Measurements from ENCODE around the gene ANKRD24. TPM values are rescaled to one million over a fixed set of nuclear protein-coding genes. Genes with fewer than 3 reads are reported as not detected.
A peak's percentile ranks its signal among the peaks of the same experiment; 100 is the strongest.

Gene ANKRD24
- polyA plus RNA-seq, 1 donor from 2014 or later: 2.8 TPM

GRCh38 chr19:4184718-4185352 is 2.3 kb downstream of the ANKRD24 start:
- TF ChIP-seq POLR2AphosphoS5 (IDR thresholded peaks at IDR 0.05): no peak
- TF ChIP-seq REST (IDR thresholded peaks at IDR 0.05; ENCODE audit: borderline replicate concordance): no peak
- TF ChIP-seq TAF1 (IDR thresholded peaks at IDR 0.05; ENCODE audit: low read depth): no peak
- no peak for TF ChIP-seq RAD21 (conservative IDR thresholded peaks at IDR 0.05)
- no peak for TF ChIP-seq SMC3 (conservative IDR thresholded peaks at IDR 0.05; ENCODE audit: poor library complexity)
- Histone ChIP-seq H3K4me3 (ENCODE audit: low read length) (no peak overlapping the region), H3K27ac (ENCODE audit: low read length) (no peak overlapping the region), H3K9me2 (ENCODE audit: insufficient read depth, low read length) (no peaks in the 10 kb centered on the region), H3K36me3 (ENCODE audit: insufficient read depth, low read length) (no peaks in the 10 kb centered on the region), H2AFZ (ENCODE audit: low read depth, low read length) (no peak overlapping the region), H3F3A (ENCODE audit: insufficient read depth, low read length, poor library complexity, severe bottlenecking) (no peaks in the 10 kb centered on the region), H3K9me3 (ENCODE audit: low read length) (no peaks in the 10 kb centered on the region), H3K27me3 (ENCODE audit: insufficient read depth, low read depth, low read length) (no peaks in the 10 kb centered on the region), H3K79me2 (replicated peaks; ENCODE audit: insufficient read depth, low read length) (peaks cover 12% of the 10 kb centered on the region), H4K20me1 (ENCODE audit: insufficient read depth) (no peaks in the 10 kb centered on the region), H3K4me2 (ENCODE audit: low read length) (no peak overlapping the region), H3K9ac (ENCODE audit: low read length) (no peak overlapping the region)

GRCh38 chr19:4185413-4186086 is 3.1 kb downstream of the ANKRD24 start:
- Histone ChIP-seq H4K20me1 (ENCODE audit: insufficient read depth) (no peaks in the 10 kb centered on the region), H3K4me3 (ENCODE audit: low read length) (no peak overlapping the region), H3K9me3 (ENCODE audit: low read length) (no peaks in the 10 kb centered on the region), H3F3A (ENCODE audit: insufficient read depth, low read length, poor library complexity, severe bottlenecking) (no peaks in the 10 kb centered on the region), H3K9ac (ENCODE audit: low read length) (no peak overlapping the region), H3K27ac (ENCODE audit: low read length) (no peak overlapping the region), H3K27me3 (ENCODE audit: insufficient read depth, low read depth, low read length) (no peaks in the 10 kb centered on the region), H3K9me2 (ENCODE audit: insufficient read depth, low read length) (no peaks in the 10 kb centered on the region), H3K36me3 (ENCODE audit: insufficient read depth, low read length) (no peaks in the 10 kb centered on the region), H3K4me2 (ENCODE audit: low read length) (no peak overlapping the region), H3K79me2 (replicated peaks; ENCODE audit: insufficient read depth, low read length) (peaks cover 12% of the 10 kb centered on the region), H2AFZ (ENCODE audit: low read depth, low read length) (no peak overlapping the region)
- TF ChIP-seq SMC3 (conservative IDR thresholded peaks at IDR 0.05; ENCODE audit: poor library complexity) (no peak), MXI1 (conservative IDR thresholded peaks at IDR 0.05; ENCODE audit: poor library complexity, severe bottlenecking) (no peak), RAD21 (conservative IDR thresholded peaks at IDR 0.05) (no peak), EZH2 (IDR thresholded peaks at IDR 0.05; ENCODE audit: borderline replicate concordance, insufficient read depth, low read length, poor library complexity, severe bottlenecking) (no peak), POLR2AphosphoS5 (IDR thresholded peaks at IDR 0.05) (no peak)

- Histone ChIP-seq H4K20me1 (ENCODE audit: insufficient read depth) (no peaks in the 10 kb centered on the region), H3K27me3 (ENCODE audit: insufficient read depth, low read depth, low read length) (no peaks in the 10 kb centered on the region), H3K9me3 (ENCODE audit: low read length) (no peaks in the 10 kb centered on the region), H3K36me3 (ENCODE audit: insufficient read depth, low read length) (no peaks in the 10 kb centered on the region), H3K79me2 (replicated peaks; ENCODE audit: insufficient read depth, low read length) (peaks cover 8% of the 10 kb centered on the region), H3K9me2 (ENCODE audit: insufficient read depth, low read length) (no peaks in the 10 kb centered on the region), H3K9ac (ENCODE audit: low read length) (no peak overlapping the region), H2AFZ (ENCODE audit: low read depth, low read length) (no peak overlapping the region), H3K4me2 (ENCODE audit: low read length) (no peak overlapping the region), H3F3A (ENCODE audit: insufficient read depth, low read length, poor library complexity, severe bottlenecking) (no peaks in the 10 kb centered on the region), H3K27ac (ENCODE audit: low read length) (no peak overlapping the region), H3K4me3 (ENCODE audit: low read length) (no peak overlapping the region)
- no peak for TF ChIP-seq REST (IDR thresholded peaks at IDR 0.05; ENCODE audit: borderline replicate concordance)
- TF ChIP-seq TAF1 (IDR thresholded peaks at IDR 0.05; ENCODE audit: low read depth): no peak
- TF ChIP-seq CTCF (IDR thresholded peaks at IDR 0.05; ENCODE audit: poor library complexity, severe bottlenecking): peak; percentile 67
- TF ChIP-seq SMC3 (conservative IDR thresholded peaks at IDR 0.05; ENCODE audit: poor library complexity): peak; percentile 40
- no peak for TF ChIP-seq EP300 (conservative IDR thresholded peaks at IDR 0.05; ENCODE audit: poor library complexity, severe bottlenecking)
- TF ChIP-seq RAD21 (conservative IDR thresholded peaks at IDR 0.05): peak; percentile 37
- no peak for TF ChIP-seq EZH2 (IDR thresholded peaks at IDR 0.05; ENCODE audit: borderline replicate concordance, insufficient read depth, low read length, poor library complexity, severe bottlenecking)
- TF ChIP-seq MXI1 (conservative IDR thresholded peaks at IDR 0.05; ENCODE audit: poor library complexity, severe bottlenecking): no peak
Observed at GRCh38 chr19:4186087-4186993, 3.9 kb downstream of the ANKRD24 start.
